Nephron (organoid): ENCODE measurements around the gene A2M.

ENCODE experiments used
- H3K27ac Mint-ChIP-seq, 3 experiments: 2 replicates each; pipeline ENCODE4 v1.8.0; 2020; ENCODE audit warnings: mixed read lengths in 3 of 3, mild to moderate bottlenecking in 2 of 3, moderate library complexity in 1 of 3
- H3K27me3 Mint-ChIP-seq: 2 replicates; pipeline ENCODE4 v1.8.0; 2021; ENCODE audit warnings: low read depth, mild to moderate bottlenecking, moderate library complexity, mixed read lengths
- H3K36me3 Mint-ChIP-seq: 2 replicates; pipeline ENCODE4 v1.8.0; 2020; ENCODE audit warnings: low read depth, mixed read lengths
- H3K4me1 Mint-ChIP-seq: 2 replicates; pipeline ENCODE4 v1.8.0; 2020; ENCODE audit warnings: mixed read lengths
- H3K4me3 Mint-ChIP-seq, 3 experiments: 2 replicates each; pipeline ENCODE4 v1.8.0; 2020; ENCODE audit warnings: mild to moderate bottlenecking in 3 of 3, mixed read lengths in 3 of 3, moderate library complexity in 2 of 3
- H3K9me3 Mint-ChIP-seq: 2 replicates; pipeline ENCODE4 v1.8.0; 2020; ENCODE audit warnings: mixed read lengths
- TF ChIP-seq, protein P1 (sequence below), 3 experiments: fragments of 200-600 bp; sonication (generic); IDR thresholded peaks; one replicate each; pipeline ENCODE4 v1.5.0; 2021; ENCODE audit warnings: antibody characterized with exemption in 3 of 3; ENCODE audit not compliant: unreplicated experiment in 3 of 3

Gene A2M

DNA sequence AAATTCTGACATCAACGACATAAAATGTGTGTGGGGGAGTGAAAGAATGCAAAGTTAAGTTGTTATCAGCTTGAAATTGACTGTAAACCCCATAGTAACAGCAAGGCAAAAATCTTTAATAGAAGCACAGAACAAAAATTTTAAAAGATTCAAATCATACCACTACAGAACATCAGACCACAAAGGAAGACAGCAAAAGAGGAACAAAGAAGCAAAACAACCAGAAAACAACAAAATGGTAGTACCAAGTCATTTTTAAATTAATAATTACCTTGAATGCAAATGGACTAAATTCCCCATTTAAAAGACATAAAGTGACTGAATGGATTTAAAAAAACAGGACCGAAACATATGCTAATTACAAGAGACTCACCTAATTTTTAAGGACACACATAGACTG is 31.3 kb downstream of the A2M start:
- Mint-ChIP-seq H3K36me3 (peaks cover 22% of the 10 kb centered on the region), H3K4me3 (no peak overlapping the region), H3K4me1 (no peaks in the 10 kb centered on the region), H3K9me3 (peaks cover 21% of the 10 kb centered on the region), H3K27ac (no peak overlapping the region), H3K27me3 (no peaks in the 10 kb centered on the region)
- TF ChIP-seq, protein P1, sequence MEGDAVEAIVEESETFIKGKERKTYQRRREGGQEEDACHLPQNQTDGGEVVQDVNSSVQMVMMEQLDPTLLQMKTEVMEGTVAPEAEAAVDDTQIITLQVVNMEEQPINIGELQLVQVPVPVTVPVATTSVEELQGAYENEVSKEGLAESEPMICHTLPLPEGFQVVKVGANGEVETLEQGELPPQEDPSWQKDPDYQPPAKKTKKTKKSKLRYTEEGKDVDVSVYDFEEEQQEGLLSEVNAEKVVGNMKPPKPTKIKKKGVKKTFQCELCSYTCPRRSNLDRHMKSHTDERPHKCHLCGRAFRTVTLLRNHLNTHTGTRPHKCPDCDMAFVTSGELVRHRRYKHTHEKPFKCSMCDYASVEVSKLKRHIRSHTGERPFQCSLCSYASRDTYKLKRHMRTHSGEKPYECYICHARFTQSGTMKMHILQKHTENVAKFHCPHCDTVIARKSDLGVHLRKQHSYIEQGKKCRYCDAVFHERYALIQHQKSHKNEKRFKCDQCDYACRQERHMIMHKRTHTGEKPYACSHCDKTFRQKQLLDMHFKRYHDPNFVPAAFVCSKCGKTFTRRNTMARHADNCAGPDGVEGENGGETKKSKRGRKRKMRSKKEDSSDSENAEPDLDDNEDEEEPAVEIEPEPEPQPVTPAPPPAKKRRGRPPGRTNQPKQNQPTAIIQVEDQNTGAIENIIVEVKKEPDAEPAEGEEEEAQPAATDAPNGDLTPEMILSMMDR (IDR thresholded peaks at IDR 0.05; ENCODE audit: unreplicated experiment in 3 of 3): no peak

DNA sequence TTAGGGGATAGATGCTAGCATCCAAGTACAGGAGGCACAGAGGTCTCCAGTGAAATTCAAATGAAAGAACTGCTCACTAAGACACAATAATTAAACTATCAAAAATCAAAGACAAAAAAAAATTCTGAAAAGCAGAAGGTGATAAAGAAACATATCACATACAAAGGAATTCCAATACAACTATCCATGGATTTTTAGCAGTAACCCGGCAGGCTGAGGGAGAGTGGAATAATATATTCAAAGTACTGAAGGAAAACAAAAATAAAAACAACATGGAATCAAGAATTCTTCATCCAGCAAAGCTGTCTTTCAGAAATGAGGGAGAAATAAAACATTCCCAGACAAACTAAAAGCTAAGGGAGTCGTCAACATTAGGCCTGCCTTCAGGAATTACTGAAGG is 31.9 kb downstream of the A2M start:
- TF ChIP-seq, protein P1 (IDR thresholded peaks at IDR 0.05; ENCODE audit: unreplicated experiment in 3 of 3): no peak
- Mint-ChIP-seq H3K27ac (no peak overlapping the region), H3K4me3 (no peak overlapping the region), H3K9me3 (peaks cover 21% of the 10 kb centered on the region), H3K4me1 (no peaks in the 10 kb centered on the region), H3K36me3 (peaks cover 22% of the 10 kb centered on the region), H3K27me3 (no peaks in the 10 kb centered on the region)

DNA sequence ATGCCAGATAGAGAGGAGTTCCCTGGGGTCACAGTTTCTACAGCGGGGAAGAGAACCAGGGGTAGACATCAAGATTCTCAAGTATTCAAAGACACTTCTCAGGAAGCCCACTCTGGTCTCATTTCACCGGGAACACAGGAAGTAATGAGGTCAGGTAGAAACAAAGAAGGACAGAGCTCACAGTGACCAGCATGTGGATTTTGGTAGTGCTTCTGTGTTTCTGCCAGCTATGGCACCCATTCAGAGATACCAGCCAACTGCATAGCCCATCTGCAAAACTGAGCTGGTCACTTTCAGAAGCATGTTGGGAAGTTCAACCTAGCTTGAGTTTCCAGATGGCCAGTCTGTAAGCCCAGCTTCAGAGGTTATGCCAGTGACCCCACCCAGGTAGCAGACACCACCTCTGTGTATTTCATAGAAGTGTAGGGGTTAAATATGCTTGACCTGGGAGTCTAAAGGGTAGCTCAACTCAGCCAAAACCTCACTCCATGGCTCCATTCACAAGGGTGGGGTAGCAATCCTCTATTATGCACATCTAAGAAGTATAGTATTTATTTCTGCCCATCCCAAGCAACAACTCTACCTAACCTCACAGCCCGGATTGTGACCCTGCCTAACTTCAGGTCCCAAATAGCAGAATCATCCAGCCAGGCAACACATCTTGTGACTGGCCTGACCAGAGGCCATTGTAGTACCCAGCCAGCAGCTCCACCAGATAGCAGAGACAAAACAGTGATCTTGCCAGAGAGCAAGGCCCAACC is 33.9 kb downstream of the A2M start:
- Mint-ChIP-seq H3K27ac (no peak overlapping the region), H3K36me3 (peaks cover 22% of the 10 kb centered on the region), H3K9me3 (peaks cover 21% of the 10 kb centered on the region), H3K4me1 (no peaks in the 10 kb centered on the region), H3K27me3 (no peaks in the 10 kb centered on the region), H3K4me3 (no peak overlapping the region)
- TF ChIP-seq, protein P1 (IDR thresholded peaks at IDR 0.05; ENCODE audit: unreplicated experiment in 3 of 3): no peak

DNA sequence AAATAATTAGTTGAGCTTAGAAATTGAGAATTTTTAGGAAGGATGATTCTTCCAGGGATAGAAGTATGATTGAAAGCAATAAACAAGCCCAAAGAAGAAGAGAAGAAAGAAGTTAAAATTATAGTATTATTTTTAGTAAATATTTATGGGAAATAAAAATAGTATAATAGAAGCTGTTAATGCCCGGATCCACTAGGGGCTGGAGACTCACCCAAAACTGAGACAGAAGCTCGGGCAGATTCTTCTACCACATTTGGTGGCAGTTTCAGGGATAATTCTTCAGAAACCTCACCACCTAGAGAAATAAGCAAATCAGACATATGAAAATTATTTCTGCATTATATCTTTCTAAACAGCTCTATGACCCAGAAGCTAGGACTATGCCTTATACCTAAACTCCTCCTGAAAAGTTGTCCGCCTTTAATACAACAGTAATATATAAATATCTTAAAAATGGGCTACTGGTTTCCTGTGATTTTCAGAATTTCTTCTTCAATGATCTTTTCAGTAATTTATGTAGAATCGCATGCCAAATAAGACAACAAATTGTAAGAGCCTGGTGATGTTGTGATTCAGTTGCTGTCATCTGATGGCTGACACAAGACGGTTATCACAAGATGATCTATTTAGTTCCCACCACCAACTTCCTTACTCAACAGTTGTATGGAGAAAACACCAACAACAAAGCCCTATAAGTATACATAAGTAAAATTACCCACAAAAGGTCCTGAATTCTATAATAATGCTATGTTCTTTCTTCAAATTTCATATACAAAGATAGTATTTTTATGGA is 35.6 kb downstream of the A2M start:
- no peaks in the 10 kb centered on the region for H3K27me3 Mint-ChIP-seq
- H3K4me1 Mint-ChIP-seq: no peaks in the 10 kb centered on the region
- TF ChIP-seq, protein P1 (IDR thresholded peaks at IDR 0.05; ENCODE audit: unreplicated experiment in 3 of 3): no peak
- H3K4me3 Mint-ChIP-seq: no peak overlapping the region
- H3K27ac Mint-ChIP-seq: no peak overlapping the region
- H3K36me3 Mint-ChIP-seq: peaks cover 22% of the 10 kb centered on the region
- peaks cover 21% of the 10 kb centered on the region for H3K9me3 Mint-ChIP-seq

DNA sequence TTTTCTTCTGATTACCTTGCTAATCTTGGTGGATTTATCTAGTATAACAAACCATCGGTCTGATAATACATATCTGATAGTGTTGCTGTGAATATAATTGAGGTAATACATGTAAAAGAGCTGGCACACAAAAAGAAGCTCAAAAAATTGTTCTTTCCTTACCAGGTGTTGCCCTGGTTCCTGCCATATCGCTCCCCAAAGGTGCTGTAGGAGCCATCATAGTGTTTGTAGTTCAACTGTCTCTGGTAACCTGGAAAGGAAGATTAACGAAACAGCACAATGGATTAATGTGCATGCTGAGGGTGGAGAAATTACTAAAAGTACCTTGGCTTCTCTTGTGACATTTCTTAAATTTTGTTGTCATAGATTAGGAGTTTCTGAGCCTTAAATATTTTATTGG is 36.6 kb downstream of the A2M start:
- no peaks in the 10 kb centered on the region for H3K4me1 Mint-ChIP-seq
- H3K36me3 Mint-ChIP-seq: peaks cover 16% of the 10 kb centered on the region
- no peaks in the 10 kb centered on the region for H3K27me3 Mint-ChIP-seq
- H3K4me3 Mint-ChIP-seq: no peak overlapping the region
- H3K27ac Mint-ChIP-seq: no peak overlapping the region
- H3K9me3 Mint-ChIP-seq: peaks cover 16% of the 10 kb centered on the region
- TF ChIP-seq, protein P1 (IDR thresholded peaks at IDR 0.05; ENCODE audit: unreplicated experiment in 3 of 3): no peak
